Measurements from ENCODE around the gene RPS2. TPM values are rescaled to one million over a fixed set of nuclear protein-coding genes. Genes with fewer than 3 reads are reported as not detected.

RPS2 gene
- total RNA-seq, 1 experiment from 2014 or later, result 3,874 TPM

DNA sequence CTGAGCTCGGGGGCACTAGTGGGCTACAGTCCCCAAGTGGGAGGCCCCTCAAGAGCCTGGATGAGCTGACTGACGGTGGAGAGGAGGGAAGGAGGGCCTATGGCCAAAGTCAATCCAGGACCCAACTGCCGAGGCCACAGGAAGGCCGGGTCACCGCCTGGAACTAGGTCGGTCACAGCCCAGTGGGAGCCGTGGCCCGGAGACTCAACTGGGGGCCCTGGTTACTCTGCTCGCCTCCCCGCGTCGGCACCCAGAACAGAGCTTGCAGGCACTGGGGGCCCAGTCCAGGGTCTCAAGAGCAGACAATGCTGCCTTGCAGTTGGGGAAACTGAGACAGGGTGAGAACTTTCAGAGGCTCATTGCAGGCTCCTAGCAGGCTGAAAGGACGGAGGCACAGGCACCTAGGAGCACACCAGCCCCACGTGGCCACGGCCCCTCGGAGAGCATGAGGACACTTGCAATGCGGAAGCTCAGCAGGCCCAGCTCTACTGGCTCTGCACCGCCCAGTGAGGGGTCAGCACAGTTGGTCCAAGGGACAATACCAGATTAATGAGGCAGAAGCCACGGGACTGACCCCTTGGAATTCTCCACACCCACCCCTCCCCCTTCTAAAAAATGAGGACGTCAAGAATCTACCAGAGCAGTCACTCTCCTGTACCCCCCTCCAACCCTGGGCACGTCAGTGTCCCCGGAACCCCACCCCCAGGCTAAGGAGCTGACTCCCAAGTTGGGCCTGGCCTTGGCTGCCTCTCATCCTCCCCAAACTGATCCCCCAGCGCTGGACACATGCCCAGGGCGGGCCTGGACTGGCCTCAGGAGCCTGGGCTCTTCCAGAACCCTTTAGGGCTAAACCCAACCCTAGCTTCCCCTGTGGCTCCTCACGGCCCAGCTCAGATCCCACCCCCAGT, 48.6 kb downstream of the RPS2 start:
- Mint-ChIP-seq H3K27ac (peak overlapping the region in 1 of 3 experiments; percentile 89; a peak in 2 of 7 replicates), H3K27me3 (ENCODE audit: low read depth) (peaks cover 71% of the 10 kb centered on the region), H3K4me3 (peak overlapping the region in 1 of 2 experiments; percentile 47; a peak in 1 of 5 replicates), H3K4me1 (peaks cover 10 to 51% of the 10 kb centered on the region in 2 experiments), H3K36me3 (ENCODE audit: insufficient read depth in 1 of 3, low read depth in 3 of 3) (no peaks in the 10 kb centered on the region), H3K9me3 (no peaks in the 10 kb centered on the region)
- Histone ChIP-seq H3K27ac (ENCODE audit: insufficient read length, low read depth, low read length) (no peak overlapping the region), H2BK20ac (ENCODE audit: low read depth, low read length, poor library complexity, severe bottlenecking) (no peak overlapping the region), H3K27me3 (ENCODE audit: insufficient read depth, low read length) (peaks cover 43% of the 10 kb centered on the region), H3K79me1 (ENCODE audit: insufficient read depth, low read depth, low read length, poor library complexity, severe bottlenecking) (no peaks in the 10 kb centered on the region), H3K23ac (ENCODE audit: insufficient read length, low read depth, low read length) (no peak overlapping the region), H2AK5ac (ENCODE audit: insufficient read length, low read length) (no peak overlapping the region), H2BK5ac (ENCODE audit: insufficient read length, low read length) (no peak overlapping the region), H3K4me1 (ENCODE audit: insufficient read depth, low read length) (no peaks in the 10 kb centered on the region; the same call in 1 of the 2 replicates), H4K8ac (replicated peaks; ENCODE audit: insufficient read length, low read depth, low read length) (no peak overlapping the region), H4K91ac (ENCODE audit: insufficient read length, low read depth, low read length) (no peak overlapping the region), H2BK15ac (ENCODE audit: low read depth, low read length) (no peak overlapping the region), H3K79me2 (ENCODE audit: insufficient read depth, low read length) (no peaks in the 10 kb centered on the region), H3K18ac (ENCODE audit: insufficient read length, low read depth, low read length) (no peak overlapping the region), H2BK120ac (ENCODE audit: low read depth, low read length, poor library complexity, severe bottlenecking) (no peak overlapping the region), H2BK12ac (ENCODE audit: insufficient read length, low read depth, low read length) (no peak overlapping the region), H3K56ac (ENCODE audit: insufficient read length, low read depth, low read length) (no peak overlapping the region), H3K4ac (ENCODE audit: low read depth, low read length) (no peak overlapping the region), H3K14ac (ENCODE audit: insufficient read depth, low read length) (no peak overlapping the region), H3K23me2 (ENCODE audit: insufficient read length, low read depth, low read length, poor library complexity, severe bottlenecking) (peaks cover 4% of the 10 kb centered on the region), H4K20me1 (ENCODE audit: control insufficient read depth, insufficient read depth, insufficient read length) (no peaks in the 10 kb centered on the region), H3K9ac (ENCODE audit: extremely low read depth, insufficient read length, low read length) (no peak overlapping the region), H2AFZ (ENCODE audit: low read length) (no peak overlapping the region), H4K5ac (ENCODE audit: insufficient read length, low read depth, low read length) (no peak overlapping the region), H3T11ph (ENCODE audit: low read length) (no peak overlapping the region), H3K4me2 (ENCODE audit: insufficient read depth, insufficient read length, low read length) (no peak overlapping the region), H3K9me3 (ENCODE audit: control insufficient read depth, low read depth, low read length) (no peaks in the 10 kb centered on the region)
- no CpG with 5 or more reads among the region's 25 CpGs for WGBS (ENCODE audit: extremely low coverage, insufficient read length, low lambda C conversion rate)
- TF ChIP-seq, protein P1, sequence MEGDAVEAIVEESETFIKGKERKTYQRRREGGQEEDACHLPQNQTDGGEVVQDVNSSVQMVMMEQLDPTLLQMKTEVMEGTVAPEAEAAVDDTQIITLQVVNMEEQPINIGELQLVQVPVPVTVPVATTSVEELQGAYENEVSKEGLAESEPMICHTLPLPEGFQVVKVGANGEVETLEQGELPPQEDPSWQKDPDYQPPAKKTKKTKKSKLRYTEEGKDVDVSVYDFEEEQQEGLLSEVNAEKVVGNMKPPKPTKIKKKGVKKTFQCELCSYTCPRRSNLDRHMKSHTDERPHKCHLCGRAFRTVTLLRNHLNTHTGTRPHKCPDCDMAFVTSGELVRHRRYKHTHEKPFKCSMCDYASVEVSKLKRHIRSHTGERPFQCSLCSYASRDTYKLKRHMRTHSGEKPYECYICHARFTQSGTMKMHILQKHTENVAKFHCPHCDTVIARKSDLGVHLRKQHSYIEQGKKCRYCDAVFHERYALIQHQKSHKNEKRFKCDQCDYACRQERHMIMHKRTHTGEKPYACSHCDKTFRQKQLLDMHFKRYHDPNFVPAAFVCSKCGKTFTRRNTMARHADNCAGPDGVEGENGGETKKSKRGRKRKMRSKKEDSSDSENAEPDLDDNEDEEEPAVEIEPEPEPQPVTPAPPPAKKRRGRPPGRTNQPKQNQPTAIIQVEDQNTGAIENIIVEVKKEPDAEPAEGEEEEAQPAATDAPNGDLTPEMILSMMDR (conservative IDR thresholded peaks at IDR 0.05), result no peak
- no peak for DNase-seq

All from H9 (cell line).